Adrenal gland (tissue), 12 donors: ENCODE results near the gene OVAAL. TPM values are rescaled to one million over a fixed set of nuclear protein-coding genes. Genes with fewer than 3 reads are reported as not detected.

Experiments used
- DNase-seq, 7 donors: peaks; one replicate each; pipeline ENCODE4 v3.0.0-alpha.2; 2019 to 2020
- H3K27ac ChIP-seq, 5 donors: fragments of 200-600 bp; sonication (generic) in 4 of 5; 1 replicate in 3 of 5; 2 replicates in 2 of 5; pipeline versions ENCODE4 v1.5.1 to v1.8.0; 2016 to 2020; ENCODE audit warnings: mild to moderate bottlenecking in 1 of 5
- H3K27me3 ChIP-seq: fragments of 200-600 bp; 2 replicates; pipeline ENCODE4 v1.8.0; 2021
- H3K36me3 ChIP-seq, 2 donors: fragments of 200-600 bp; replicated peaks in 1 of 2; 1 replicate in 1 of 2; 2 replicates in 1 of 2; pipeline versions ENCODE4 v1.5.1 to v1.8.0; 2018 to 2022
- H3K4me1 ChIP-seq, 2 donors: fragments of 200-600 bp; replicated peaks in 1 of 2; 1 replicate in 1 of 2; 2 replicates in 1 of 2; pipeline versions ENCODE4 v1.5.1 to v1.8.0; 2018 to 2021
- H3K4me3 ChIP-seq, 4 donors: fragments of 200-600 bp; sonication (generic) in 3 of 4; one replicate each; pipeline ENCODE4 v1.5.1; 2016 to 2018
- H3K9me3 ChIP-seq, 3 donors: fragments of 200-600 bp; sonication (generic) in 1 of 3; replicated peaks in 1 of 3; 1 replicate in 2 of 3; 2 replicates in 1 of 3; pipeline versions ENCODE4 v1.5.1 to v1.8.0; 2016 to 2021
- POLR2A ChIP-seq, 2 donors: fragments of 450-650 bp; IDR thresholded peaks; one replicate each; pipeline ENCODE4 v1.6.1; 2017; ENCODE audit warnings: antibody characterized with exemption in 2 of 2, mild to moderate bottlenecking in 2 of 2, moderate library complexity in 1 of 2
- WGBS, 4 donors: extraction: QIAGEN DNeasy Blood & Tissue Kit in 2 of 4; methylation state at CpG; one replicate each; pipeline versions ENCODE4 v1.1.5 to v1.1.7; 2013 to 2017; 5-methylcytosine and 5-hydroxymethylcytosine counted together
- intact Hi-C, 2 donors: fragments of 100-400 bp; cut with DNase I; formaldehyde crosslinking; loops; one replicate each; pipeline versions ENCODE4 v1.14.1 to v1.15.0; 2022 to 2023
- polyA plus RNA-seq, 3 donors: library from polyadenylated mRNA; stranded (reverse); fragments of 200-250 nt in 2 of 3; fragments of 350-450 nt in 1 of 3; fragmentation: Illumina TruSeq in 1 of 3; extraction: RNeasy Lipid Tissue Mini Kit (QIAGEN cat#74804) in 1 of 3; gene quantifications; one replicate each; pipeline ENCODE4 v1.2.3, GENCODE V29; 2013 to 2014
- total RNA-seq, 9 donors: library from RNA; depleted of rRNA in 4 of 9; stranded (reverse); fragments of >200 nt in 4 of 9; fragments of 120-200 nt in 1 of 9; fragmentation: NEBNext Ultra II Directional in 1 of 9; extraction: Animal tissue kit (Norgen Biotek cat#: 25700) in 1 of 9; gene quantifications; one replicate each; pipeline versions ENCODE4 v1.1.0 to v1.2.4, GENCODE V29; 2013 to 2023
- TF ChIP-seq, protein P1 (sequence below), 6 experiments: fragments of 450-650 bp in 4 of 6; fragments of 200-600 bp in 2 of 6; sonication (generic) in 1 of 6; IDR thresholded peaks; 1 replicate in 5 of 6; 2 replicates in 1 of 6; pipeline versions ENCODE4 v1.5.1 to v1.8.0; 2016 to 2021; ENCODE audit warnings: antibody characterized with exemption in 6 of 6, mild to moderate bottlenecking in 2 of 6, moderate library complexity in 1 of 6
- donor health status: healthy with polysubstance abuse.
- donor health status: Bipolar disorder and iron deficiency.
- donor health status: DM: yes; HTN: yes; CAD: no.
- donor health status: DM: no; HTN: no; CAD: no.
- donor health status: DM: no; HTN: no; CAD: no.
- donor health status: DM: yes; HTN: yes; CAD: no.

Gene OVAAL
- total and polyA plus RNA-seq, 12 donors = 0.14 TPM; not detected in 11

DNA sequence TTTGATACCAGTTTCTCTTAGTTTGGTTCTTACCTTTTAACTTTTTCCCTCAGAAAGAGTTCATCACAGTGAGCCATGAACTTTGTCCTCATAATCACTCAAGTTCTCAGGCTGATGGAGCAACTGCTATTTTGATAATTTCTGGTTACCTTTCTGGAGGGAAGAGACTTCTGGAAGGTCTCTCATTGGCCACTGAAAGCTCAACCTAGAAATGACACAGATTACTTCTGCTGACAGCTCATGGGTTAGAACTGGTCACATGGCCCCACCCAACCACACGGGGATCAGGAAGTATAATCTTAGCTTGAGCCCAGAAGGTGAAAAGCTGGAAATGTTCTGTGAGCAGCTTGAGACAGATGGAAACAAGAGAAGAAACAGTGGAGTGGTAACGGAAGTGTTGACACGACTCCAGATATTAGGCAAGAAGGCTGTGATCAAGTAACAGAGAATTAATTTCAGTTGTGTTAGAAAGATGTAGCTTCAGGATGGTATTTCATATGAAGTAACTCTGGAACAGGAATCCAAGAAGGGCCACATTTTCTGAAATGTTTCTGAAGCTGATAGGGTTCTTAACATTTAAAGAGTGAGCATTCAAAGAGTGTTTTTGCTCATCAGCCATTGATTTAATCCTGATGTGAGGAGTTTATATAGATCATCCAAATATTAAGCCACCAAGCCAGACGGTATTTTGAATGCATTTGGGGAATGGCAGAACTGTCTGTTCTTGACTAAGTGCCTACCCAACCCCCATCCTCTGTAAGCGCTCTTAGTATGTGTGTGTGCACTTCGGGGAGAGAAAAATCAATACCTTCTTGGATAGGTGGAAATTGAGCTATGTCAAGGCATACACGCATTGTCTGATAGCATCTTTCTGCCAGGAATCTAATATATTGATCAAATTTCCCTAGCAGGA lies 51.1 kb downstream of the OVAAL start:
- WGBS, 4 donors = 85 to 88% (median 86%) methylated on average over 7 of the region's 7 CpGs

DNA sequence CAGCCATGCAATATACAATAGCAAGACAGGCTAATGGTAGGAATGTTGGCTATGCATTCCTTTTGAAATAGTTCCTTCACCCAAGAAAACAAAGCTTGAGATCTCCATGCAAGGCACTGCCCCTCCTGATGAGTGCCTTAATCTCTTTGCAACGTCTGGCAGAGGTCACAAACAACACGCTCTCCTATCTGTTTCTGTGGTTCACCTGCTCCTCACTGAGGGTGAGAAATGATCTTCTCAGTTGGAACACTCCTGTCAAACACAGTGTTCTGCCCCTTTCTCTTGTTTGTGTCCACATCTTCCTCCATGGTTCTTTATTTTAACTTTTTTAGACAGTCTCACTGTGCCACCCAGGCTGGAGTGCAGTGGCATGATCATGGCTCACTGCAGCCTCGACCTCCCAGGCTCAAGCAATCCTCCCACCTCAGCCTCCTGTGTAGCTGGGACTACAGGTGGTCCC lies 51.8 kb downstream of the OVAAL start:
- Histone ChIP-seq H3K27me3 (no peaks in the 10 kb centered on the region), H3K4me3 (no peak overlapping the region), H3K36me3 (no peaks in the 10 kb centered on the region), H3K4me1 (peaks cover 6 to 25% of the 10 kb centered on the region in 2 donors), H3K9me3 (no peaks in the 10 kb centered on the region), H3K27ac (peak overlapping the region; percentile 38 to 94 (median 67))
- DNase-seq = no peak
- 79 to 84% (median 83%) methylated on average over 3 of the region's 3 CpGs for WGBS, 4 donors
- intact Hi-C loops = no loop called here
- TF ChIP-seq, protein P1, sequence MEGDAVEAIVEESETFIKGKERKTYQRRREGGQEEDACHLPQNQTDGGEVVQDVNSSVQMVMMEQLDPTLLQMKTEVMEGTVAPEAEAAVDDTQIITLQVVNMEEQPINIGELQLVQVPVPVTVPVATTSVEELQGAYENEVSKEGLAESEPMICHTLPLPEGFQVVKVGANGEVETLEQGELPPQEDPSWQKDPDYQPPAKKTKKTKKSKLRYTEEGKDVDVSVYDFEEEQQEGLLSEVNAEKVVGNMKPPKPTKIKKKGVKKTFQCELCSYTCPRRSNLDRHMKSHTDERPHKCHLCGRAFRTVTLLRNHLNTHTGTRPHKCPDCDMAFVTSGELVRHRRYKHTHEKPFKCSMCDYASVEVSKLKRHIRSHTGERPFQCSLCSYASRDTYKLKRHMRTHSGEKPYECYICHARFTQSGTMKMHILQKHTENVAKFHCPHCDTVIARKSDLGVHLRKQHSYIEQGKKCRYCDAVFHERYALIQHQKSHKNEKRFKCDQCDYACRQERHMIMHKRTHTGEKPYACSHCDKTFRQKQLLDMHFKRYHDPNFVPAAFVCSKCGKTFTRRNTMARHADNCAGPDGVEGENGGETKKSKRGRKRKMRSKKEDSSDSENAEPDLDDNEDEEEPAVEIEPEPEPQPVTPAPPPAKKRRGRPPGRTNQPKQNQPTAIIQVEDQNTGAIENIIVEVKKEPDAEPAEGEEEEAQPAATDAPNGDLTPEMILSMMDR (IDR thresholded peaks at IDR 0.05) = no peak
- no peak for TF ChIP-seq POLR2A (IDR thresholded peaks at IDR 0.05)

More for the DNA sequence above, 51.1 kb downstream of the OVAAL start:
- intact Hi-C loops = no loop called here
- Histone ChIP-seq H3K27me3 (no peaks in the 10 kb centered on the region), H3K36me3 (no peaks in the 10 kb centered on the region), H3K4me1 (peaks cover 6 to 25% of the 10 kb centered on the region in 2 donors), H3K4me3 (no peak overlapping the region), H3K27ac (peak overlapping the region in 2 of 5 donors; percentile 82 to 94), H3K9me3 (no peaks in the 10 kb centered on the region)
- DNase-seq = no peak
- TF ChIP-seq POLR2A (IDR thresholded peaks at IDR 0.05) = no peak
- TF ChIP-seq, protein P1 (IDR thresholded peaks at IDR 0.05) = no peak

DNA sequence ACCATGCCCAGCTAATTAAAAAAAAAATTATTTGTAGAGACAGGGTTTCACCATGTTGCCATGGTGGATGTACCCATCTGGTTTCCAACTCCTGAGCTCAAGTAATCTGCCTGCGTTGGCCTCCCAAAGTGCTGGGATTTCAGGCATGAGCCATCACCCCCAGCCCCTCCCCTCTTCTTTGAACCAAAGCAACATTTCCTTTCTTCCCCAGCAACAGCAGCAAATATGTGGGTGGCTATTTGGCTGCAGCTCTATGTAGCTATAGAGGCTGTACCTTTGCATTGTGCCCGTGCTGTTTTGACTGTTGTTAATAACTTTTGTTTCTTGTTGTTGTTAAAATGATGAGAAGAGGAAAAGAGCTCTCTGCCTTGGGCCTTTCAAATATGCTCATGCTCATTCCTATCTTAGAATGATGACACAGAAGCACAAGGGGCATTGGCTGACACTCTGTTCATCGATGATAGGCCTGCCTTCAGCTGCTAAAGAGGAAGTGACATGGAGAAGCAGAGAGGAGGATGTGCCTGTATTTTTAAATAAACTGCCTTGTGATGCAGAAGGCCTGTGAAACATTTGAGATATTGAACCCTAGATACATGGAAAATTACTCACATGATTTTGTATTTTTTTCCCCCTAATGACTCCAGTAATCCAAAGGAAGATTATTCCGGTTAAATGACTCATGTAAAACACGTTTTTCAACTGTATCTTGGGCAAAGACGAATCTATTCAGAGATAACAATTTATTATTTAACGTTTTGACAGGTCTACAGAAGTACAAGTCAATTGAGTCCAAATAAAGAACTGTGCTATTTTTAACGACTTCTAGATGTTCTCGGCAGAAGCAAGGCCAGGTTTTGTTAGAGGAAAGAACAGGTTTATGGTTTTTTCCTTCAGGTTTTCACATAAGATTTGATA lies 52.5 kb downstream of the OVAAL start:
- H3K4me3 ChIP-seq = no peak overlapping the region
- WGBS, 4 donors = 31 to 38% (median 32%) methylated on average over 9 of the region's 9 CpGs
- peak in 6 of 7 donors; percentile 62 to 82 (median 75) for DNase-seq
- H3K9me3 ChIP-seq = no peaks in the 10 kb centered on the region
- TF ChIP-seq, protein P1 (IDR thresholded peaks at IDR 0.05) = no peak
- peak in 1 of 2 donors; percentile 22 for TF ChIP-seq POLR2A (IDR thresholded peaks at IDR 0.05)
- peaks cover 6 to 25% of the 10 kb centered on the region in 2 donors for H3K4me1 ChIP-seq
- H3K27ac ChIP-seq = peak overlapping the region; percentile 38 to 94 (median 67)
- no peaks in the 10 kb centered on the region for H3K27me3 ChIP-seq
- H3K36me3 ChIP-seq = no peaks in the 10 kb centered on the region
- intact Hi-C loops = no loop called here

DNA sequence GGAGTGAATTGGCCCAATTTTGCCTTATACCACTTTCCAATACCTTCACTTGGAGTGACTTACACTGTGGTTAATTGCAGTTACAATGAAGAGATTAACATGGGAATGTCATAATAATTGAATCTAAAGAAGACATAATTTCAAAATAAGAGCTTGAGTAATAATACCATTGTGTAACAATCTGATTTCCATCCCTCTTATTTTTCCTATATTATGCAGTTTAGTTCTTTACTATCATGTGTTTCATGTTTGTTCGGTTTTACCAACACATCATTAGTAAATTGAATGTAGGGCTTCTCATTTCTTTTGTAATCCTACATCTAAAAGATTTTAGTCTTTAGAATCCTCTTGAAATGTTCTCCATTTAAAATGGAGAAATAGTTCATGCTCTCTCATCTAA lies 53.9 kb downstream of the OVAAL start:
- WGBS, 4 donors = 87 to 98% (median 90%) methylated on average over 1 of the region's 1 CpG
- Histone ChIP-seq H3K27me3 (no peaks in the 10 kb centered on the region), H3K27ac (peak overlapping the region in 2 of 5 donors; percentile 67 to 94), H3K4me3 (no peak overlapping the region), H3K4me1 (peaks cover 6 to 25% of the 10 kb centered on the region in 2 donors), H3K9me3 (no peaks in the 10 kb centered on the region), H3K36me3 (no peaks in the 10 kb centered on the region)
- DNase-seq = no peak
- intact Hi-C loops = no loop called here
- TF ChIP-seq POLR2A (IDR thresholded peaks at IDR 0.05) = no peak
- TF ChIP-seq, protein P1 (IDR thresholded peaks at IDR 0.05) = no peak
